K562 (cell line): ENCODE results near the gene ZNF649. TPM values are rescaled to one million over a fixed set of nuclear protein-coding genes. Genes with fewer than 3 reads are reported as not detected.

Source experiments
- CEBPZ ChIP-seq: fragments of 150-350 bp; IDR thresholded peaks from 2 replicates; pipeline ENCODE4 v1.6.1; 2014; ENCODE audit warnings: low read depth, mild to moderate bottlenecking, low read length, borderline replicate concordance
- E2F4 ChIP-seq: sonication (generic); formaldehyde crosslinking; IDR thresholded peaks from 2 replicates; pipeline ENCODE4 v1.8.0; 2022; ENCODE audit warnings: mild to moderate bottlenecking, low read depth, missing genetic modification reagents
- FOXK1 ChIP-seq: sonication (generic); formaldehyde crosslinking; IDR thresholded peaks from 2 replicates; pipeline ENCODE4 v1.8.0; 2022; ENCODE audit warnings: missing genetic modification reagents, mild to moderate bottlenecking, borderline replicate concordance
- MLLT1 ChIP-seq, 2 experiments: fragments of 450-650 bp; IDR thresholded peaks; 2 replicates each; pipeline ENCODE4 v1.6.1; 2016
- MYNN ChIP-seq, 2 experiments: sonication (generic); formaldehyde crosslinking in 1 of 2; IDR thresholded peaks; 2 replicates each; pipeline versions ENCODE4 v1.5.0 to v1.6.1; 2016 to 2020; ENCODE audit warnings: antibody characterized with exemption in 1 of 2, missing genetic modification reagents in 1 of 2
- POLR2AphosphoS2 ChIP-seq: IDR thresholded peaks from 2 replicates; pipeline ENCODE4 v1.6.1; 2012; ENCODE audit warnings: low read length, improper control_type of control experiment
- PRMT5 ChIP-seq: sonication (generic); formaldehyde crosslinking; IDR thresholded peaks from 2 replicates; pipeline ENCODE4 v1.5.0; 2020; ENCODE audit warnings: missing genetic modification reagents
- TSC22D4 ChIP-seq: fragments of 450-650 bp; IDR thresholded peaks from 2 replicates; pipeline ENCODE4 v1.6.1; 2016; ENCODE audit warnings: missing genetic modification characterization, missing biosample characterization, control low read depth
- ZNF311 ChIP-seq: fragments of 250-450 bp; sonication (Bioruptor Pico); IDR thresholded peaks from 2 replicates; pipeline ENCODE4 v1.4.0; 2020; ENCODE audit warnings: mild to moderate bottlenecking, moderate library complexity
- ZNF318 ChIP-seq, 2 experiments: fragments of 450-650 bp; IDR thresholded peaks; 2 replicates each; pipeline ENCODE4 v1.6.1; 2016; ENCODE audit warnings: mild to moderate bottlenecking in 2 of 2, borderline replicate concordance in 1 of 2, low read depth in 1 of 2, moderate library complexity in 1 of 2
- ZNF408 ChIP-seq: fragments of 250-450 bp; sonication (Bioruptor Pico); IDR thresholded peaks from 2 replicates; pipeline ENCODE4 v1.4.0; 2020; ENCODE audit warnings: low read depth, mild to moderate bottlenecking, moderate library complexity
- polyA plus RNA-seq, 8 experiments: library from polyadenylated mRNA; depleted of rRNA in 4 of 8; stranded (reverse) in 5 of 8; unstranded in 3 of 8; fragments of >200 nt; fragmentation: Nextera tagmentation in 2 of 8; fragmentation: Illumina TruSeq in 1 of 8; extraction: Ambion mirVana in 2 of 8; extraction: Trizol in 1 of 8; gene quantifications; 2 replicates each; pipeline versions ENCODE4 v1.2.1 to v1.2.3, GENCODE V29; 2011 to 2014; ENCODE audit warnings: inconsistent platforms in 1 of 8, missing spikeins in 1 of 8
- total RNA-seq, 7 experiments: library from RNA; depleted of rRNA in 6 of 7; stranded (reverse); fragments of >200 nt in 6 of 7; fragmentation: Illumina TruSeq in 2 of 7; extraction: Trizol in 2 of 7; gene quantifications; 2 replicates each; pipeline versions ENCODE4 v1.2.1 to v1.2.3, GENCODE V29; 2011 to 2021; ENCODE audit warnings: low replicate concordance in 1 of 7

Gene ZNF649
- total and polyA plus RNA-seq, 9 of the 15 experiments (the other 6 are each of a cell fraction or from before 2014, with no cell fraction given): 1.4 to 14.9 (median 8.3) TPM

GRCh38 chr19:51904331-51905165 lies at the start of gene ZNF649 (continued):
- TF ChIP-seq MLLT1 (IDR thresholded peaks at IDR 0.05) (peak in 1 of 2 experiments; percentile 74; a peak in 1 of 4 replicates), CEBPZ (no peak), E2F4 (CRISPR knock-in tag) (0 out of 2 replicates have a peak, but pooled peaks have one; percentile 34), ZNF408 (CRISPR knock-in tag) (no peak), FOXK1 (CRISPR knock-in tag) (peak; percentile 76; the same call in 1 of the 2 replicates), ZNF311 (CRISPR knock-in tag) (no peak), ZNF318 (IDR thresholded peaks at IDR 0.05; ENCODE audit: borderline replicate concordance in 1 of 2, low read depth in 1 of 2) (no peak), PRMT5 (no peak), MYNN (IDR thresholded peaks at IDR 0.05) (no peak), MYNN (CRISPR knock-in tag; IDR thresholded peaks at IDR 0.05) (no peak), POLR2AphosphoS2 (no peak), TSC22D4 (tag) (no peak)
